Omental fat pad (tissue), 4 donors: Measurements from ENCODE around the gene NXPE3. TPM values are rescaled to one million over a fixed set of nuclear protein-coding genes. Genes with fewer than 3 reads are reported as not detected.

Experiments
- ATAC-seq: fragments of 150-250 bp; one replicate; pipeline ENCODE4 v1.9.1; 2016; ENCODE audit warnings: mild to moderate bottlenecking, moderate library complexity; ENCODE audit not compliant: low FRiP score
- DNase-seq: peaks from one replicate; pipeline ENCODE4 v3.0.0-alpha.2; 2019; ENCODE audit warnings: low spot score
- total RNA-seq, 4 donors: library from RNA; depleted of rRNA; stranded (reverse); fragments of >200 nt; gene quantifications; one replicate each; pipeline ENCODE4 v1.1.0, GENCODE V29; 2016
- TF ChIP-seq, protein P1 (sequence below), 3 donors: fragments of 450-650 bp; IDR thresholded peaks; one replicate each; pipeline ENCODE4 v1.5.1; 2016 to 2017; ENCODE audit warnings: antibody characterized with exemption in 3 of 3, mild to moderate bottlenecking in 3 of 3, moderate library complexity in 2 of 3

Gene NXPE3
- total RNA-seq, 4 donors from 2014 or later = 6.5 to 22.9 (median 10.7) TPM

DNA sequence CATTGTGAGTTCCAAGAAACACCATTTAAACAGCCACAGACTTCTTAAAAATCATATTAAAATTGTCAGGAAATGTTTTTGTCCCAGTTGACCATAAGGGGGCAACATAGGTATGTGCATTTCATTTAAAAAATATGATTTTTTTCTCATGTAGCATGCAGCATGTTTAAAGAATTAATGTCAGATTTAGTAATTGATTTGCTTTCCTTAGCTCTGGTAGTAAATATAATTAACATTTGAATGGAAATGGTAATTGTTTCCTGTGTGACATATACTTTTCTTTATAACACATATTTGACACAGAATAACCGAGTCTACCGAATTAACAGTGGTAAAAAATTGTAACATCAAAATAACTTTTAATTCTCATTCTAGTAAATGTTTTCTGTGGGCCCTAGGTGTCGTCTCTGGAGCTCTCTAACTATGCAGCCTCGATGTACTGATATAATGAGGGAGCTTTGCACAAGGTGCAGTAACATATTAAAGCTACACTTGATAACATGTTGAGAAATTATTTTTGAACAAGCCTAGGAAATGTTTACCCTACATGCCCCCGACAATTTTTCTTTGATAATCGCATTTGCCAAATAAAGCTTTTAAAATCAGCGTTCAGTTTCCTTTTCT is 34.9 kb downstream of the NXPE3 start:
- TF ChIP-seq, protein P1, sequence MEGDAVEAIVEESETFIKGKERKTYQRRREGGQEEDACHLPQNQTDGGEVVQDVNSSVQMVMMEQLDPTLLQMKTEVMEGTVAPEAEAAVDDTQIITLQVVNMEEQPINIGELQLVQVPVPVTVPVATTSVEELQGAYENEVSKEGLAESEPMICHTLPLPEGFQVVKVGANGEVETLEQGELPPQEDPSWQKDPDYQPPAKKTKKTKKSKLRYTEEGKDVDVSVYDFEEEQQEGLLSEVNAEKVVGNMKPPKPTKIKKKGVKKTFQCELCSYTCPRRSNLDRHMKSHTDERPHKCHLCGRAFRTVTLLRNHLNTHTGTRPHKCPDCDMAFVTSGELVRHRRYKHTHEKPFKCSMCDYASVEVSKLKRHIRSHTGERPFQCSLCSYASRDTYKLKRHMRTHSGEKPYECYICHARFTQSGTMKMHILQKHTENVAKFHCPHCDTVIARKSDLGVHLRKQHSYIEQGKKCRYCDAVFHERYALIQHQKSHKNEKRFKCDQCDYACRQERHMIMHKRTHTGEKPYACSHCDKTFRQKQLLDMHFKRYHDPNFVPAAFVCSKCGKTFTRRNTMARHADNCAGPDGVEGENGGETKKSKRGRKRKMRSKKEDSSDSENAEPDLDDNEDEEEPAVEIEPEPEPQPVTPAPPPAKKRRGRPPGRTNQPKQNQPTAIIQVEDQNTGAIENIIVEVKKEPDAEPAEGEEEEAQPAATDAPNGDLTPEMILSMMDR (IDR thresholded peaks at IDR 0.05) = no peak
- DNase-seq = no peak
- ATAC-seq = peak; percentile 22

DNA sequence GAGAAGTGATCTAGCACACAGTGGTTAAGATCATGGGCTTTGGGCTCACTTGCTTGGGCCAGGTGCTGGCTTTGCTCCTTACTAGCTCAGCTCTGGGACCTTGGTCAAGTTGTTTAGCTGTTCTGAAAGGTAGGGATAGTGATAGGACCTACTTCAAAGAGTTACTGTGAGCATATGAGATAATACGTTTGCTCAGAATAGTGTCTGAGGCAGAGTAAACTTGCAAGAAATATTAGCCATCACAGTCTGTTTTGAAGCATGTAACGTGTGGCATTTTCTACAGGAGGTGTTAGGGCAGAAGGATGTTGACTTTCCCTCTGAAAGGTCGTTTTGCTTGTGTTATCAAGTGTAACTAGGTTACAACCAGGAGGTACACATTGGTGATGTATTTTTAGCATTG is 35.8 kb downstream of the NXPE3 start:
- TF ChIP-seq, protein P1 (IDR thresholded peaks at IDR 0.05) = no peak
- no peak for ATAC-seq
- no peak for DNase-seq

DNA sequence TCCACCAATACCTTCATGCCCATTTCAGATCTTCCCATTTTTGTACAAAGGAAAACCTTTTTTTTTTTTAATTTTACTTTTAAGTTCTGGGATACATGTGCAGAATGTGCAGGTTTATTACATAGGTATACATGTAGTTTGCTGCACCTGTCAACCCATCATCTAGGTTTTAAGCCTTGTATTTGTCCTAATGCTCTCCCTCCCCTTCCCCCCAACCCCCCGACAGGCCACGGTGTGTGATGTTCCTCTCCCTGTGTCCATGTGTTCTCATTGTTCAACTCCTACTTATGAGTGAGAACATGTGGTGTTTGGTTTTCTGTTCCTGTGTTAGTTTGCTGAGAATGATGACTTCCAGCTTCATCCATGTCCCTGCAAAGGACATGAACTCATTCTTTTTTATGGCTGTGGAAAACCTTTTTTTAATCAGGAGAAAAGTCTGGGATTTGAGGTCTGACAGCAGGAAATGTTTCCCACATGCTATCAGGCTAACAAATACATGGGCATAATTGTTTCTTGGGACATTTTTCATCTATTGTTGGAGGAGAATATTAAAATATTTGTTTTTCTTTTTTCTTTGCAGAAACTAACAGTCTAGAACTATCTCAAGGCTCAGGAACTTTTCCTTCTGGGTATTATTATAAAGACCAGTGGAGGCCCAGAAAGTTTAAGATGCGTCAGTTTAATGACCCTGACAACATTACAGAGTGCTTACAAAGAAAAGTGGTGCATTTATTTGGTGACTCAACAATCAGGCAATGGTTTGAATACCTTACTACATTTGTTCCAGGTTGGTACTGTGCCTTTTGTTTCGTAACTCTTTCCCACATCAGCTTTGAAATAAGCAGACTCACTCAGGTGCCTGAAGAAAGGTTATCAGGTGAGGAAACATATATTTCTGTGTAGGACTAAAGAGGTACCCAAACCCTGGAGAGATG is 37.5 kb downstream of the NXPE3 start:
- ATAC-seq (no peak), DNase-seq (no peak)
- TF ChIP-seq, protein P1 (IDR thresholded peaks at IDR 0.05) = no peak

DNA sequence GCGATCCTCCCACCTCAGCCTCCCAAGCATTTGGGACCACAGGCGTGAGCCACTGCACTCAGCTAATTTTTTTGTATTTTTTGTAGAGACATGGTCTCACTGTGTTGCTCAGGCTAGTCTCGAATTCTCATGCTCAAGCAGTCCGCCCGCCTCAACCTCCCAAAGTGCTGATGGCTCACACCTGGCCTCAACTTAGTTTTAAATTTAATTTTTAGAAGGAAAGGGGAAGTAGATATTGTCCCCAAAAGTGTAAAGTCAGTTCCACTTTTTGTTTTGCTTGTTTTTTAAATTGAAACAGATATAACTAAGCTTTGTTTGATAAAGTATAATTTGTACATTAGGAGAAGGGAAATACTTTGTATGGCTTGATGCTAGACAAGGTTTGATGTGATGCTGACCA is 39.0 kb downstream of the NXPE3 start:
- no peak for DNase-seq
- ATAC-seq = no peak
- TF ChIP-seq, protein P1 (IDR thresholded peaks at IDR 0.05) = no peak

DNA sequence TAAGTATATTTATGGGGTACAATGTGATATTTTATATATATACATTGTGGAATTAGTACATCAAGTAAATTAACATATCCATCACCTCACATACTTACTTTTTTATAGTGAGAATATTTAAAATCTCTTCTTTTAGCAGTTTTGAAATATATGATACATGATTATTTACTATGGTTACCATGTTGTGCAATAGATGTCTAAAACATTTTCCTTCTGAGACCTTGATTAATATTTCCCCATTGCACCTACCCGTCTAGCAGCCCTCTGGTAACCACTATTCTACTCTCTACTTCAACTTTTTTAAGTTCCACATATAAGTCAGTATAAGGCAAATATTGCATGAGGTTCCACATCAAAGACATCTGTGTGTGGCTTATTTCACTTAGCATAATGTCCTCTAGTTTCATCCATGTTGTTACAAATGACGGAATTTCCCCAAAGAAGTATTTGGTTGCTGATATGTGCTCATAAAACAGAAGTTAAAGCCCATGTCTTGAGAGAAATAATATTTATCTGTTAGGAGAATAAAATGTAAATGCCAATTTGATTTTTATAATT is 40.7 kb downstream of the NXPE3 start:
- no peak for ATAC-seq
- TF ChIP-seq, protein P1 (IDR thresholded peaks at IDR 0.05) = no peak
- no peak for DNase-seq

DNA sequence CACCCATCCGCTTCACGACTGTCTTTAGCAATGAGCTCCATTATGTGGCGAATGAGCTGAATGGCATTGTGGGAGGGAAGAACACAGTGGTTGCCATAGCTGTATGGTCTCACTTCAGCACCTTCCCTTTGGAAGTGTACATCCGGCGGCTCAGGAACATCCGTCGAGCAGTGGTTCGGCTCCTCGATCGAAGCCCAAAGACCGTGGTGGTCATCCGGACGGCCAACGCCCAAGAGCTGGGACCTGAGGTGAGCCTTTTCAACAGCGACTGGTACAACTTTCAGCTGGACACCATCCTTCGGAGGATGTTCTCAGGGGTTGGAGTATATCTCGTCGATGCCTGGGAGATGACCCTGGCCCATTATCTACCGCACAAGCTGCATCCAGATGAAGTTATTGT is 42.5 kb downstream of the NXPE3 start:
- DNase-seq (no peak), ATAC-seq (no peak)
- TF ChIP-seq, protein P1 (IDR thresholded peaks at IDR 0.05) = no peak
